Neural crest cell (in vitro differentiated cells): ENCODE data around the gene MSANTD2. TPM values are rescaled to one million over a fixed set of nuclear protein-coding genes. Genes with fewer than 3 reads are reported as not detected.
"Not testable (repeated sequence)": the region's sequence is repeated elsewhere in the genome, so short reads cannot be mapped to it uniquely, and the experiment has no call there.

Experiments used
- DNase-seq: peaks from one replicate; pipeline ENCODE4 v3.0.0; 2021; ENCODE audit warnings: low read depth, mixed read lengths, low spot score
- H3K27ac Mint-ChIP-seq: one replicate; pipeline ENCODE4 v1.8.0; 2021; ENCODE audit warnings: mild to moderate bottlenecking, mixed read lengths; ENCODE audit not compliant: unreplicated experiment
- H3K27me3 Mint-ChIP-seq: 2 replicates; pipeline ENCODE4 v1.8.0; 2021; ENCODE audit warnings: low read depth, mild to moderate bottlenecking, mixed read lengths
- H3K36me3 Mint-ChIP-seq: 2 replicates; pipeline ENCODE4 v1.8.0; 2021; ENCODE audit warnings: low read depth, mild to moderate bottlenecking, mixed read lengths
- H3K4me1 Mint-ChIP-seq: 2 replicates; pipeline ENCODE4 v1.8.0; 2021; ENCODE audit warnings: mixed read lengths
- H3K4me3 Mint-ChIP-seq: one replicate; pipeline ENCODE4 v1.8.0; 2021; ENCODE audit warnings: mild to moderate bottlenecking, mixed read lengths
- H3K9me3 Mint-ChIP-seq: 2 replicates; pipeline ENCODE4 v1.8.0; 2021; ENCODE audit warnings: mixed read lengths
- total RNA-seq: library from RNA; stranded (reverse); gene quantifications from 2 replicates; pipeline ENCODE4 v1.2.1, GENCODE V29; 2021
- TF ChIP-seq, protein P1 (sequence below): fragments of 200-600 bp; sonication (generic); conservative IDR thresholded peaks from 2 replicates; pipeline ENCODE4 v1.5.0; 2021; ENCODE audit warnings: antibody characterized with exemption, mild to moderate bottlenecking

The MSANTD2 gene
- total RNA-seq, 1 donor from 2014 or later = 28.7 TPM

DNA sequence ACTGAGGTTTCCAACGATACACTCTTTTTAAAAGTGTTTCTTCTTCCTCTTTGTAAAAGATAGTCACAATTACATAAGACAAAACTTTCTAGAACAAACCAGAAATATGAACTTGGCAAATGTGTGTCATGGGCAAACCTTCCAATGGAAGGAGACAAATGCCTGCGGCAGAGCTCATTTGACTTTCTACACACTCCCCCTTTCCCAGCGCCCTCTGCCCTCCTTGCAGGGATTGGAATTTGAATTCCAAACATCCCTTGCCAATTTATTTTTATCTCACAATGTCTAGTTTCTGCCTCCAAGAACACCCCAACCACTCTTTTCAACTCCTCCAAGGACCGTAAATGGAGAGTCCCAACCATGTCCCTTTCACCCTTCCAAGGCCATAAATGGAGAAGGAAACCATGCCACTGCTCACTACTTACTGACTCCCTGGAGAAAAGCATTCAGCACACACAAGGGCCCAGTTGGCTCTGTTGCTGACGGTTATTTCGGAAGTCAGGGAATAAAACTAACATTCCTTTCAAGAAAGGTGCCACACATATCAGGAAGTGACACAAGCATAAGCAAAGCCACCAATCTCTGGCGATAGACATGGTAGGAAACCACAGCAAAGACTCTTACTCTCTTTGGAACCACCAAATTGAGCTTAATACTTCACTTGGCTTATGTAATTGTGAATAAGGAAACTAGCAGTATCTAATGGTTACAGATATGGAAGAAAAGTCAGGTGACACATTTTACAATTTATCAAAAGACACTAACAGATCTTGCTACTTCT is 23.2 kb downstream of the MSANTD2 start:
- H3K36me3 Mint-ChIP-seq = peaks cover 10% of the 10 kb centered on the region
- no peaks in the 10 kb centered on the region for H3K27me3 Mint-ChIP-seq
- H3K9me3 Mint-ChIP-seq = no peaks in the 10 kb centered on the region
- TF ChIP-seq, protein P1, sequence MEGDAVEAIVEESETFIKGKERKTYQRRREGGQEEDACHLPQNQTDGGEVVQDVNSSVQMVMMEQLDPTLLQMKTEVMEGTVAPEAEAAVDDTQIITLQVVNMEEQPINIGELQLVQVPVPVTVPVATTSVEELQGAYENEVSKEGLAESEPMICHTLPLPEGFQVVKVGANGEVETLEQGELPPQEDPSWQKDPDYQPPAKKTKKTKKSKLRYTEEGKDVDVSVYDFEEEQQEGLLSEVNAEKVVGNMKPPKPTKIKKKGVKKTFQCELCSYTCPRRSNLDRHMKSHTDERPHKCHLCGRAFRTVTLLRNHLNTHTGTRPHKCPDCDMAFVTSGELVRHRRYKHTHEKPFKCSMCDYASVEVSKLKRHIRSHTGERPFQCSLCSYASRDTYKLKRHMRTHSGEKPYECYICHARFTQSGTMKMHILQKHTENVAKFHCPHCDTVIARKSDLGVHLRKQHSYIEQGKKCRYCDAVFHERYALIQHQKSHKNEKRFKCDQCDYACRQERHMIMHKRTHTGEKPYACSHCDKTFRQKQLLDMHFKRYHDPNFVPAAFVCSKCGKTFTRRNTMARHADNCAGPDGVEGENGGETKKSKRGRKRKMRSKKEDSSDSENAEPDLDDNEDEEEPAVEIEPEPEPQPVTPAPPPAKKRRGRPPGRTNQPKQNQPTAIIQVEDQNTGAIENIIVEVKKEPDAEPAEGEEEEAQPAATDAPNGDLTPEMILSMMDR = no peak
- H3K27ac Mint-ChIP-seq = peak overlapping the region; percentile 72
- DNase-seq = no peak
- H3K4me1 Mint-ChIP-seq = no peaks in the 10 kb centered on the region
- no peak overlapping the region for H3K4me3 Mint-ChIP-seq

DNA sequence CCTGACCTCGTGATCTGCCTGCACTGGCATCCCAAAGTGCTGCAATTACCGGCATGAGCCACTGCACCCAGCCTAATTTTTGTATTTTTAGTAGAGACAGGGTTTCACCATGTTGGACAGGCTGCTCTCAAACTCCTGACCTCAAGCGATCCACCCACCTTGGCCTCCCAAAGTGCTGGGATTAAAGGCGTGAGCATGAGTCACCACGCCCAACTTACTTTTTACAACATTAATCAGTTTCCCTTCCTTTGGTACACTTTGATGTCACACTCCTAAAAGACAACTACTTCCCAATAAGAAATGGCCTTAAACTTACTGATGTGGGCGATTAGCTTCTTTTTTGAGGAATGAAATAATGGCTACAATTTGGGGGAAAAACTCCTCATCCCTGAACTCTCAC is 29.2 kb downstream of the MSANTD2 start:
- H3K4me3 Mint-ChIP-seq, DNase-seq, H3K36me3 Mint-ChIP-seq, H3K9me3 Mint-ChIP-seq, H3K4me1 Mint-ChIP-seq, H3K27me3 Mint-ChIP-seq: not testable (repeated sequence)
- H3K27ac Mint-ChIP-seq = peak overlapping the region; percentile 4

DNA sequence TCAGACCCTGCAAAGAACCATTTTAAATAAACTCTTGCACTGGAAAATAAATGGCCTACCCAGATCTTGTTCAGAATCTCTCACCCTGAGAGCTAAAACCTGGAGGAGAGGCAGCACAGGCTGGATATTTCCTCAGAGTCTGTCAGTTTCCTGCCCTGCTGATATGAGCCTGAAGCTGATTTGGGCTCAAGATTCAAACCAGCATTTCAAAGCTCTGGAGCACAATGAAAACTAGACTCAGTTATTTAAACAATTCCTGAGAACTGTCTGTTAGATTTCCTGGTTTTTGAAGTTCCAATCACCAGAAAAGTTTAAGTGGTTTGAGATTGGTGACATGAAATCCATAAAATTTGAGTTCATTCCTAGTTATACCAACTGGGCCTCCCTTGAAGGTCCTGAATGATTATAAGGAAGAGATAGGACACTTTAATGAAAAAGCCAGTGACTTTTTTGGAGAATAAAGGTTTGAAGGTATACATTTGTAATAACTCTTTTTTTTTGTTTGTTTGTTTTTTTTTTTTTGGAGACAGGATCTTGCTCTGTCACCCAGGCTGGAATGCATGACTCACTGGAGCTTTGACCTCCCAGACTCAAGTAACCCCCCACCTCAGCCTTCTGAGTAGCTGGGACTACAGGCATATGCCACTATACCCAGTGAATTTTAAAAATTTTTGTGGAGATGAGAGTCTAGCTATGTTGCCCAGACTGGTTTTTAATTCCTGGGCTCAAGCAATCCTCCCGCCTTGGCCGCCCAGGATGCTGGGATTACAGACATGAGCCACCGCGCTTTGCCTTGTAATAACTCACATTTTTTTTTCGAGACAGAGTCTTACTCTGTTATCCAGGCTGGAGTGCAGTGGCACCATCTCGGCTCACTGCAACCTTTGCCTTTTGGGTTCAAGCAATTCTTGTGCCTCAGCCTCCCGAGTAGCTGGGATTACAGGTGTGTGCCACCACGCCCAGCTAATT is 30.1 kb downstream of the MSANTD2 start:
- TF ChIP-seq, protein P1 = no peak
- no peak for DNase-seq
- Mint-ChIP-seq H3K36me3 (peaks cover 5% of the 10 kb centered on the region), H3K27me3 (no peaks in the 10 kb centered on the region), H3K4me1 (no peaks in the 10 kb centered on the region), H3K4me3 (no peak overlapping the region), H3K9me3 (no peaks in the 10 kb centered on the region), H3K27ac (no peak overlapping the region)

DNA sequence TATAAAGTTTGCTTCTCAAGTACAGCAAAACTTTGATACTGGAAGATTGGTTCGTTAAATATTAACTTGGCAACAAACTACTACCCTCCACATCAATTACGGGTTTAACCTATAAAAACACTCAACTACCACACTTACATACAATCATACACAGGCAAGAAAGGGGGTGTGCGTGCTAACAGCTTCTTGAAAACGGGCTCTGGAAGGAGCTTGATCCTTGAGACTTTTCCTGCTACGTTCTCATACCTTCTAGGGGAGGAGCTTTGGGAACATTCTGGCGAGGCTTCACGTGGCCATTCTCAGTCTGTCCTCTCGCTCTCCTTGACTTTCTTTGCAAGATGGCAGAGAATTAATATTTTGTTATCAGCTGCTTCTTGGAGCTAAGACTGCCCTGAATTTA is 31.3 kb downstream of the MSANTD2 start:
- Mint-ChIP-seq H3K9me3 (no peaks in the 10 kb centered on the region), H3K4me1 (no peaks in the 10 kb centered on the region), H3K27me3 (peaks cover 4% of the 10 kb centered on the region), H3K27ac (no peak overlapping the region), H3K4me3 (no peak overlapping the region), H3K36me3 (peaks cover 5% of the 10 kb centered on the region)
- no peak for DNase-seq
- TF ChIP-seq, protein P1 = no peak

DNA sequence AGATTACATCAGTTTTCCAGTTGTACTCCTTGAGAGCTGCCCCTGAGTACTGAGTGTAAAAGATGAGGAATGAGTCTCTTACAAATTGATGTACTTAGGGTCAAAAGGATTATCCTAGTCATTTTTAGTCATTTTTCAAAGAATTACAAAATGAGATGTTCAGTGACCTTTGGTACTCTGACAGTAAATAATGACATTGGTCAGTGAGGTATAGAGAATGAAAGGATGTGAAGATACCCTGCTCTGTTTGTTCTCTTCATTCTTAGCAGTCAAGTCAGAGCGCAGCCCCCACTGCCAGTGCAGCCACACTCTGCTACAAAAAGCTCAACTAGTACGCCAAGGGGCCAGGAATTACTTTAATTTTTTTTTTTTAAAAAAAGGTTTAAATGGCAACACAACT is 34.0 kb downstream of the MSANTD2 start:
- no peak for DNase-seq
- TF ChIP-seq, protein P1 = no peak
- Mint-ChIP-seq H3K4me1 (peaks cover 12% of the 10 kb centered on the region), H3K27me3 (peaks cover 26% of the 10 kb centered on the region), H3K27ac (no peak overlapping the region), H3K4me3 (no peak overlapping the region), H3K36me3 (no peaks in the 10 kb centered on the region), H3K9me3 (no peaks in the 10 kb centered on the region)
